ENCODE results near the gene CCNA2.

- TF ChIP-seq CTCF (IDR thresholded peaks at IDR 0.05), result no peak
- no peak for TF ChIP-seq POLR2A (IDR thresholded peaks at IDR 0.05)
These were observed 4.2 kb upstream of the CCNA2 start for GRCh38 chr4:121827853-121828252.
